Skeletal muscle tissue (tissue), 4 donors: ENCODE results near the gene ACER2. TPM values are rescaled to one million over a fixed set of nuclear protein-coding genes. Genes with fewer than 3 reads are reported as not detected.

Source experiments
- H3K27ac ChIP-seq: one replicate; pipeline ENCODE4 v1.7.0; 2013; ENCODE audit warnings: mild to moderate bottlenecking, low read depth, low read length, inconsistent platforms
- H3K27me3 ChIP-seq, 3 donors: one replicate each; pipeline ENCODE4 v1.7.0; 2013; ENCODE audit warnings: low read length in 3 of 3; ENCODE audit not compliant: control insufficient read depth in 3 of 3, insufficient read depth in 3 of 3
- H3K36me3 ChIP-seq, 3 donors: one replicate each; pipeline ENCODE4 v1.7.0; 2013; ENCODE audit warnings: low read length in 3 of 3; ENCODE audit not compliant: control insufficient read depth in 3 of 3, insufficient read depth in 3 of 3
- H3K4me1 ChIP-seq, 3 donors: one replicate each; pipeline ENCODE4 v1.7.0; 2013; ENCODE audit warnings: low read length in 3 of 3, mild to moderate bottlenecking in 3 of 3; ENCODE audit not compliant: control insufficient read depth in 3 of 3, insufficient read depth in 3 of 3
- H3K4me3 ChIP-seq, 3 donors: one replicate each; pipeline ENCODE4 v1.7.0; 2013; ENCODE audit warnings: low read length in 3 of 3
- H3K9ac ChIP-seq, 3 donors: one replicate each; pipeline ENCODE4 v1.7.0; 2013; ENCODE audit warnings: low read length in 3 of 3, mild to moderate bottlenecking in 3 of 3, moderate library complexity in 2 of 3, low read depth in 1 of 3
- H3K9me3 ChIP-seq, 3 donors: one replicate each; pipeline ENCODE4 v1.7.0; 2013; ENCODE audit warnings: low read length in 3 of 3; ENCODE audit not compliant: control insufficient read depth in 3 of 3
- total RNA-seq: library from RNA; depleted of rRNA; stranded (reverse); fragments of >200 nt; gene quantifications from one replicate; pipeline ENCODE4 v1.2.3, GENCODE V29; 2014
- donor health status: Osteomylitis.

Gene ACER2
- total RNA-seq, 1 donor from 2014 or later, result 1.6 TPM

GRCh38 chr9:19479874-19480273 lies 71.1 kb downstream of the ACER2 start:
- H3K4me3 ChIP-seq, result no peak overlapping the region
- H3K36me3 ChIP-seq, result no peaks in the 10 kb centered on the region
- H3K27ac ChIP-seq, result no peak overlapping the region
- H3K4me1 ChIP-seq, result no peaks in the 10 kb centered on the region
- no peak overlapping the region for H3K9ac ChIP-seq
- H3K27me3 ChIP-seq, result no peaks in the 10 kb centered on the region
- no peaks in the 10 kb centered on the region for H3K9me3 ChIP-seq

GRCh38 chr9:19480345-19480744 lies 71.5 kb downstream of the ACER2 start:
- no peak overlapping the region for H3K27ac ChIP-seq
- H3K9ac ChIP-seq, result no peak overlapping the region

GRCh38 chr9:19481121-19481870 lies 72.5 kb downstream of the ACER2 start:
- H3K27me3 ChIP-seq, result no peaks in the 10 kb centered on the region
- no peak overlapping the region for H3K9ac ChIP-seq
- no peak overlapping the region for H3K4me3 ChIP-seq
- peaks cover 0 to 3% (median 0%) of the 10 kb centered on the region in 3 donors for H3K4me1 ChIP-seq
- no peaks in the 10 kb centered on the region for H3K9me3 ChIP-seq
- H3K27ac ChIP-seq, result no peak overlapping the region
- no peaks in the 10 kb centered on the region for H3K36me3 ChIP-seq

More at GRCh38 chr9:19480345-19480744, 71.5 kb downstream of the ACER2 start:
- Histone ChIP-seq H3K9me3 (no peaks in the 10 kb centered on the region), H3K36me3 (no peaks in the 10 kb centered on the region), H3K4me3 (no peak overlapping the region), H3K4me1 (peaks cover 0 to 3% (median 0%) of the 10 kb centered on the region in 3 donors), H3K27me3 (no peaks in the 10 kb centered on the region)

GRCh38 chr9:19481971-19482404 lies 73.2 kb downstream of the ACER2 start:
- H3K9me3 ChIP-seq, result no peaks in the 10 kb centered on the region
- no peak overlapping the region for H3K9ac ChIP-seq
- no peak overlapping the region for H3K4me3 ChIP-seq
- H3K27me3 ChIP-seq, result no peaks in the 10 kb centered on the region
- H3K36me3 ChIP-seq, result no peaks in the 10 kb centered on the region
- peaks cover 0 to 3% (median 0%) of the 10 kb centered on the region in 3 donors for H3K4me1 ChIP-seq
- no peak overlapping the region for H3K27ac ChIP-seq

- no peaks in the 10 kb centered on the region for H3K9me3 ChIP-seq
- H3K9ac ChIP-seq, result no peak overlapping the region
- no peak overlapping the region for H3K4me3 ChIP-seq
- no peak overlapping the region for H3K27ac ChIP-seq
- peaks cover 0 to 3% (median 0%) of the 10 kb centered on the region in 3 donors for H3K4me1 ChIP-seq
- no peaks in the 10 kb centered on the region for H3K36me3 ChIP-seq
- H3K27me3 ChIP-seq, result no peaks in the 10 kb centered on the region
Observed at GRCh38 chr9:19484699-19485098, 75.9 kb downstream of the ACER2 start.

- H3K36me3 ChIP-seq, result no peaks in the 10 kb centered on the region
- no peak overlapping the region for H3K9ac ChIP-seq
- H3K4me1 ChIP-seq, result peaks cover 0 to 3% (median 0%) of the 10 kb centered on the region in 3 donors
- H3K27me3 ChIP-seq, result no peaks in the 10 kb centered on the region
- no peak overlapping the region for H3K27ac ChIP-seq
- no peak overlapping the region for H3K4me3 ChIP-seq
- no peaks in the 10 kb centered on the region for H3K9me3 ChIP-seq
Observed at GRCh38 chr9:19485193-19485592, 76.4 kb downstream of the ACER2 start.

GRCh38 chr9:19486803-19487202 lies 78.0 kb downstream of the ACER2 start:
- Histone ChIP-seq H3K9ac (no peak overlapping the region), H3K4me3 (no peak overlapping the region), H3K4me1 (peaks cover 0 to 3% (median 0%) of the 10 kb centered on the region in 3 donors), H3K36me3 (no peaks in the 10 kb centered on the region), H3K9me3 (no peaks in the 10 kb centered on the region), H3K27me3 (no peaks in the 10 kb centered on the region), H3K27ac (no peak overlapping the region)

GRCh38 chr9:19488721-19489120 lies 79.9 kb downstream of the ACER2 start:
- H3K36me3 ChIP-seq, result no peaks in the 10 kb centered on the region
- H3K9ac ChIP-seq, result no peak overlapping the region
- peaks cover 4 to 14% (median 6%) of the 10 kb centered on the region in 3 donors for H3K4me1 ChIP-seq
- no peak overlapping the region for H3K27ac ChIP-seq
- H3K4me3 ChIP-seq, result no peak overlapping the region
- H3K9me3 ChIP-seq, result no peaks in the 10 kb centered on the region
- no peaks in the 10 kb centered on the region for H3K27me3 ChIP-seq

- Histone ChIP-seq H3K27me3 (peaks cover 0 to 2% (median 0%) of the 10 kb centered on the region in 3 donors), H3K4me3 (no peak overlapping the region), H3K9ac (no peak overlapping the region), H3K36me3 (no peaks in the 10 kb centered on the region), H3K9me3 (no peaks in the 10 kb centered on the region), H3K27ac (no peak overlapping the region), H3K4me1 (peaks cover 4 to 12% (median 9%) of the 10 kb centered on the region in 3 donors)
Observed at GRCh38 chr9:19490269-19490668, 81.5 kb downstream of the ACER2 start.

GRCh38 chr9:19490828-19491227 lies 82.0 kb downstream of the ACER2 start:
- no peak overlapping the region for H3K4me3 ChIP-seq
- H3K9ac ChIP-seq, result no peak overlapping the region
- H3K9me3 ChIP-seq, result no peaks in the 10 kb centered on the region
- H3K4me1 ChIP-seq, result peaks cover 4 to 11% (median 9%) of the 10 kb centered on the region in 3 donors
- H3K27ac ChIP-seq, result no peak overlapping the region
- peaks cover 0 to 2% (median 0%) of the 10 kb centered on the region in 3 donors for H3K27me3 ChIP-seq
- H3K36me3 ChIP-seq, result no peaks in the 10 kb centered on the region
